NCI-H2029 (cell line): ENCODE measurements around the gene EPHA1.

ENCODE experiments used
- DNase-seq: peaks from one replicate; lab custom pipeline; 2025; lab: John Stamatoyannopoulos, UW

EPHA1 gene

DNA sequence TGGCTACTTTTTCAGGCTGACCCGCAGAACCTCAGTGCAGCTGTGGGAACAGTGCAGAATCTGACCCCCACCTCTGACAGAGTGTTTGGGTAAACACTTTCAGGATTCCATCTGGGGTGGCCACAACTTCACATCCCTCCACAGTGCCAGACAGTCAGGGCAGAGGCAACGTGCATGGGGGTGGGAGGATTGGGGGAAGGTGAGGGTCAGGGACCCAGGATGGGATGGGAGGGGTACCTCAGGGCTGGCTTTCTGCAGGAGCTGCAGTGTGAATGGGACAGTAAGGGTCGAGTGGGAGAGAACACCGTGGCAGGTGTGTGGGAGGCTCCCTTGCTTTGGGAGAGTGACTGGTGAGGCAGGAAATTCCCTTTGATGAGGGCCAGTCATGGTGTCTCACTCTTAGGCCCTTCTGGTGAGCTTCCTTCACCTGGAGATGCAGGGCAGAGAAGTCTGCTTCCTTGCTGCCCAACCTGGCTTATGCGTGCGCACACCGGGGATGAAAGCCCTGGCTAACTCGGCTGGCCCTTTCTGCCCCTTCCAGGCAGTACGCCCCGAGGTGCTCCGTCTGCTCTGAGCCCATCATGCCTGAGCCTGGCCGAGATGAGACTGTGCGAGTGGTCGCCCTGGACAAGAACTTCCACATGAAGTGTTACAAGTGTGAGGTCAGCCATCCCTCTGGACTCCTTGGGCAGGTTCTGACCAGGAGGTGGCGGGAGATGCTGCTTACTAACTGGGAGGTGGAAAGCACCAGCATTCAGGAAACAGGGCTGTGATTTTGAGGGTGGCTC lies 19.1 kb downstream of the EPHA1 start:
- no peak for DNase-seq

DNA sequence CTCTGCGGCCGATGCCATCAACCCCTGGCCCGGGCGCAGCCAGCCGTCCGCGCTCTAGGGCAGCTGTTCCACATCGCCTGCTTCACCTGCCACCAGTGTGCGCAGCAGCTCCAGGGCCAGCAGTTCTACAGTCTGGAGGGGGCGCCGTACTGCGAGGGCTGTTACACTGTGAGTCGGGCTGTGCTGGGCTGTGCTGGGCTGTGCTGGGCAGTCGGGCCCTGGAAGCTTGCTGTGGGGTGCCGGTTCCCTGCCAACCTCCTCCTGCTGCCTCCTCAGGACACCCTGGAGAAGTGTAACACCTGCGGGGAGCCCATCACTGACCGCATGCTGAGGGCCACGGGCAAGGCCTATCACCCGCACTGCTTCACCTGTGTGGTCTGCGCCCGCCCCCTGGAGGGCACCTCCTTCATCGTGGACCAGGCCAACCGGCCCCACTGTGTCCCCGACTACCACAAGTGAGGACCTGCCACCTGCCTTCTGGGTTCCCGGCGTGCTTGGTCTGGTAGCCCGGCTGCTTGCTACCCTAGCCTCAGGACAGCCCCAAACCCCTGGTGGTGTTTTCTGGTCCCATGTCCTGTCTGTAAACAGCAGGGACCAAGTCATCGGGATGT lies 20.1 kb downstream of the EPHA1 start:
- no peak for DNase-seq

DNA sequence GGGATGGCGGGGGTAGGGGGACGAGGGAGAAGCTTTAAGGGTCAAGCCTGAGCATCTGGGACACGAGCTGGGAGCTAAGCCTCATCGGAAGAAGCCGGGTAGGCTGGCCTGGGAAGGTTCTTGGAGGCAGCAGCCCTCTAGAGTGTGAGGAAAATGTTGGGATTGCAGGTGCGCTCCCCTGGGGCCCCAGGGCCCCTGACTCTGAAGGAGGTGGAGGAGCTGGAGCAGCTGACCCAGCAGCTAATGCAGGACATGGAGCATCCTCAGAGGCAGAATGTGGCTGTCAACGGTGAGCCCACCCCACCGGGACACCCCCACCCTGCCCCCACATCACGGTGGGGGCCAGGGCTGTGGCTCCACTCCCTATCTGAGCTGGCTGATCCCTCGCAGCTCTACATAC lies 20.6 kb downstream of the EPHA1 start:
- no peak for DNase-seq

DNA sequence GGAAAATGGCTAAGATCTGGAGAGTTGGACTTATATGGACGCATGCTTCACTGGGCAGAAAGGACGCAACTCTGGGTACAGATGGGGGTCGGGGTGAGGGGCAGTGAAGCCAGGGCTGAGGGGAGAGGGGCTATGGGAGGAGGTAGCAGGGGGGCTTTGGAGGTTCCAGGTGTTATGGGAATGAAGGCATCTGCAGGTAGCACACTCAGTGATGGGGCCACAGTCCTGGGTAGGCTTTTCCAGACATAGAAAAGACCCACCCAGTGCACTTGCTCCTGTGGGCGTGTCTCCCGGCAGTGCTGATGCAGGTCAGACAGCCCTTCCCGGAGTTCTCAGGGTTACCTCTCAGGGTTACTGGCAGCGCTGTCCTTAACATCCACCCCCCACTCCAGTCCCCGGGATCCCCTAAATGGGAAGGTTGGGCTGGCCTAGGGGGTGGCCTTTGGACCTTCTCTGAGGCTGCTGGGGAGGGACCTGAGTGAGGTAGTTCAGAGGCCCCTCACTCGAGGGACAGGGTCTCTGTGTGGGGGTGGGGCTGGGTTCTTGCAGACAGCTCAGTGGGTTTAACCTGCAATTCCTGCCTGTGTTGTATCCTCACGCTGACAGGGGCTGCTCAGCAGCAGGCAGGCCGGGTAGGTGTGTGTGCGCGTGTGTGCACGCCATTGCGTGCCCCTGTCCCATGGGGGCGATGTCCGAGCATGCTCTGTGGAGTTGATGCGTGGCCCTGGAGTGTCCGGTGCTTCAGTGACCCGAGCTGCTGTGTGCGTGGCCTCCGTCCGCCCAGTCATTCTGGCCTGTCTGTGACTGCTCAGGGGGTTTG lies 21.3 kb downstream of the EPHA1 start:
- no peak for DNase-seq

DNA sequence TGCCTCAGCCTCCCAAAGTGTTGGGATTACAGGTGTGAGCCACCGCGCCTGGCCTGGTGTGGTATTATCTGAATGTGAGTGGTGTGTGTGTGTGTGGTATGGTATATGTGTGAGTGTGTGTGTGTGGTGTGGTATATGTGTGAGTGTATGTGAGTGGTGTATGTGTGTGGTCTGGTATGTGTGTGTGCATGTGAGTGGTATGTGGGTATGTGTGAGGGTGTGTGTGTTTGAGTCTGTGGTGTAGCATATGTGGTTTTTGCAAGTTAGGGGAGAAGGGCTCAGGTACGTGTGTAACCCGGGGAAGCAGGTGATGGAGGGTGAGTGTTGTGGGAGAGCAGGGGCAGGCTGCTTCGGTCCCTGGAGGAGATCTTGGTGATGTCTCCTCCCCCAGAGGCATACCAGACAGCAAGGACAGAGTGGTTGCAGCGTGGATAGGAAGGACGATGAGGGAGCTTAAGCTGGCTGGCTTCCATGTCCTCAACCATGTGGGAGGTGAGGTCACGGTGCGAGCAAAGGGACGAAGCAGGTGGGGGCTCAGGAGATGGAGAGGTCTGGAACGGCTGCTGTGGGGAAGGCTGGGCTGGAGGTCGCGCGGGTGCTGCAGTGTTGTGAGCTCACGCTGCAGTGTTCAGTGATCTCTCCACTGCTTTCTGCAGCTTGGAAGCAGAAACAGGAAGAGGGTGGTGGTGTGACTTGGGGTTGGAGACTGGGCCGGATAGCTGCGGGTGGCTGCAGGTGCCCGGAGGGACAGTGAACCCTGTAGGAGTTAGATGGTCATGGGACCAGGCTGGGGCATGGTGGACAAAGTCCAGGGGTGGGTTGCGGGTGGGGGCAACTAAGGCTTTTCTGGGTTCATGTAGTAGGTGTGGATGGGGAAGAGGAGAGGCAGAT lies 22.5 kb downstream of the EPHA1 start:
- DNase-seq: no peak

GRCh38 chr7:143384661-143385631 lies 23.7 kb downstream of the EPHA1 start:
- DNase-seq: no peak

GRCh38 chr7:143384148-143384547 lies 24.5 kb downstream of the EPHA1 start:
- DNase-seq: no peak

DNA sequence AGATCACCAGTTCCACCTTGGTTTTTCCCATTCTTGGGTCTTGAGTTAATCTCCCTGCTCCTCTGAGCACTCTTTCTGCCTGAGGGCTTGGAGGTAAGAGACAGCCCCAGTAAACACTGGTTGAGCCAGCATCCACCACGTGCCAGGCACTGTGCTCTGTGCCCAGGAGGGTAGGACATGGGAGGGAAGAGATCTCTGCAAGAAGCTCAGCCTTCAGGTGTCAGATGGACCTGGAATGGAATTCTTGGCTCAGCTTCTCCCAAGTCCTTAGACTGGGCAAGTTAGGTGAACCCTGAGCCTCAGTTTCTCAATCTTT lies 25.1 kb downstream of the EPHA1 start:
- DNase-seq: no peak

- no peak for DNase-seq
These were observed 25.6 kb downstream of the EPHA1 start for GRCh38 chr7:143382791-143383641.

DNA sequence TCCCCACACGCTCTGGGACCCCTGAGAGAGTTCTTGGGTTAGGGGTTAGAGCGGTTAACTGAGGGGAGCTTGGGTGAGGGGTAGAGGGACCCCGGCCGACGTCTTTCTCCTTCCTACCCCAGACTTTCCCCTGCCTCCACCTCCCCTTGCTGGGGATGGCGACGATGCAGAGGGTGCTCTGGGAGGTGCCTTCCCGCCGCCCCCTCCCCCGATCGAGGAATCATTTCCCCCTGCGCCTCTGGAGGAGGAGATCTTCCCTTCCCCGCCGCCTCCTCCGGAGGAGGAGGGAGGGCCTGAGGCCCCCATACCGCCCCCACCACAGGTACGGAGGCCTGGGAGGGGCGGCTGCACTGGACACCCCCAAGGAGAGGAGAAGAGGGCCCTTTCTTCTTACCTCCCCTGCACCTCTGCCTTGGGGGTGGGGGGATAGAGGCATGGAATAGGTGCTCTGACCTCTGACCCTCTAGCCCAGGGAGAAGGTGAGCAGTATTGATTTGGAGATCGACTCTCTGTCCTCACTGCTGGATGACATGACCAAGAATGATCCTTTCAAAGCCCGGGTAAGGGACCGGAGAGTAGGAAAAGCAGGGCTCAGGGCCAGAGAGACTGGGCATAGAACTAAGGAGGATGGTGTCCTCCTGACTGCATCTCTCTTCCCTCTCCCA lies 26.4 kb downstream of the EPHA1 start:
- no peak for DNase-seq

DNA sequence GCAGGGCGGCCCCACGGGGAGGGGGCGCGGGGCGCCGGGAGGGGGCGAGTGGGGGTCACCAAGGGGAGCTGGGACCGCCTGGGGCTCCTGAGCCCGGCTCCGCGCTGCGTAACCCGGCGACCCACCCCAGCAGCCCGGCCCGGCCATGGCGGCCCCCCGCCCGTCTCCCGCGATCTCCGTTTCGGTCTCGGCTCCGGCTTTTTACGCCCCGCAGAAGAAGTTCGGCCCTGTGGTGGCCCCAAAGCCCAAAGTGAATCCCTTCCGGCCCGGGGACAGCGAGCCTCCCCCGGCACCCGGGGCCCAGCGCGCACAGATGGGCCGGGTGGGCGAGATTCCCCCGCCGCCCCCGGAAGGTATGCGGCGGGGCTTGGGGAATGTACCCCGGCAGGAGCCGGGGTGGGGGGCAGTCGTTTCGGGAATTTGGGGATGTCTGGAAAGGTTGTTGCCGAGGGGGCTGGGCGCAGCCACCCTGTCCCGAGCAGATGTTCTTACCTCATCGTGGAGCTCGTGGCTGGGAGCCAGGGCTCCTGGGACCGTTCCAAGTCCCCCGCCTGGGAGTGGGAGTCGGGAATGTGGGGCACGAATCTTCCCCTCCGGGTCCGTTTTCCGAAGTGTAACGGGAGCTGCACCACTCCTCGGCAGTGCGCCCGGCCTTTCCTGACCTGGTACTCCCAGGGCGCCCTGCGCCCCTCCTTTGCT lies 27.1 kb downstream of the EPHA1 start:
- peak; percentile 21 for DNase-seq

- peak; percentile 77 for DNase-seq
These were observed 27.8 kb downstream of the EPHA1 start, which contains the start of gene ZYX for GRCh38 chr7:143380646-143381426. ZYX (plus strand) TSS chr7:143381345; CDS start chr7:143381572, 227 bp downstream.

DNA sequence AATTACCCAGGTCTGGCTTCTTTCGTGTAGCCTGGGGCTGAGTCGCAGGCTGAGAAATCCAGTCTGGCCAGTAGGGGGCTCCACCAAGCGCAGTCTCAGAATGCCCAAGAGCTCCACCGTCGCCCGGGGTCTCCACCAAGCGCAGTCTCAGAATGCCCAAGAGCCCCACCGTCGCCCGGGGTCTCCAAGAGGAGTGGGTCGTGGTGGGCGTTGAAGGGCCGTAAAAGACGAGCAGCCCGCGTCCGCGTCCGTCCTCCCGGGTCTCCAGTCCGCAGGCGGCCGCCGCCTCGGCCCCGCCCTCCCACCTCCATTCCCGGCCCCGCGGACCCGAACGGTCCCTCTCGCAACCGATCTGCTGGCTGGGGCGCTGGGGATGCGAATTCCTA lies 28.4 kb downstream of the EPHA1 start:
- peak; percentile 24 for DNase-seq

DNA sequence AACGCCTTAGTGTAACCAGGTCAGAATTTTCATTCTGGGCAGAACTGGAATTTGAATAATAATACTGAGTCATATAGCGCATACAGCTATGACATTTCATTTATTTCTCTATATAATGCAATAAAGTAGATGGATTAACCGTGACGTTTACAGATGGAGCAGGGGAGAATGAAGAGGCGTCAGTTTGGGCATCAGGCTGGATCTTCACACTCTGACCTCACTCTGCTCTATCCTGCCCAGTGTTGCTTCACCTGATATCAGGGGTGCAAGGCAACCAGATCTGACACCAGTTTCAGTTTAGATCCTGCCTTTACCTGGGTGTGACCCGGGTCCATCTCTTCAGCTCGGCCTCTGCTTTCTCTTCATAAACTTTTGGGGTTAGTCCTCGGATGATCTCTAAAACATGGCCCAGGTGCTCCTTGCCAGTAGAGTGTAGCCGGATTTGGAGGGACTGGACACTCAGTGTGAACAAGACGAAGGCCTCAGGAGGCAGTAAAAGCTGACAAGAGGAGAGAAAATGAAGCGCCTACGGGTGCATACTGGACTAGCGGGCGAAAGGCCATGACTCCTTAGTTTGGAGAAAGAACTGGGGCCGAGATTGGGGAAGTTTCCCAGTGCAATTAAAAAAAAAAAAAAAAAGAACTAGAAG lies 28.9 kb downstream of the EPHA1 start:
- no peak for DNase-seq

DNA sequence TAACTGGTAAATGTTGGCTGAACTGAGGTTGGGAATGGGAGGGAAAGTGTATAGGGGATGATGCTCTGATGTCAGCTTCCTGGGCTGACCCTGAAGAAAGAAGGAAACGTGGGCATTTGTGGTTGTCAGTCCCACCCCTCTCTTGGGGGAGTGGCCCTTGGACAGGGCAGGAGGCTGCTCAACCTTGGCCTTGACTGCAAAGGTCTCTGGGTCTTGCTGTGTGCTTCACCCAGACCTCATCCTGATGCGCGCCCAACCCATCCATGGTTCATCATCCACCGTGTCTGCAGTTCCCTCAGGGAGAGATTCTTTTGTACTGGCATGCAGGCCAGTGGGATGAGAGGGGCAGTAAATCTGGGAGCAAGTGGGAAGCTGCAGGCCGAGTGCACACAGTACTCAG lies 32.3 kb downstream of the EPHA1 start:
- DNase-seq: no peak

GRCh38 chr7:143375298-143376034 lies 33.2 kb downstream of the EPHA1 start:
- no peak for DNase-seq

GRCh38 chr7:143374561-143374960 lies 34.1 kb downstream of the EPHA1 start:
- DNase-seq: no peak
